Uterus (tissue), 2 donors: Measurements from ENCODE around the gene ADH1B.

Experiments used
- CTCF ChIP-seq, 4 experiments: fragments of 200-600 bp in 2 of 4; fragments of 450-650 bp in 2 of 4; sonication (generic) in 2 of 4; IDR thresholded peaks; one replicate each; pipeline ENCODE4 v1.5.1; 2016 to 2019; ENCODE audit warnings: antibody characterized with exemption in 4 of 4, mild to moderate bottlenecking in 2 of 4, moderate library complexity in 1 of 4
- POLR2A ChIP-seq, 2 donors: fragments of 450-650 bp; IDR thresholded peaks; one replicate each; pipeline ENCODE4 v1.6.1; 2016; ENCODE audit warnings: antibody characterized with exemption in 2 of 2, mild to moderate bottlenecking in 1 of 2, moderate library complexity in 1 of 2

- TF ChIP-seq CTCF (IDR thresholded peaks at IDR 0.05) (no peak), POLR2A (IDR thresholded peaks at IDR 0.05) (no peak)
These were observed 39.9 kb downstream of the ADH1B start for GRCh38 chr4:99281261-99281660.
